HG02623 (cell line): ENCODE results near the gene GAB3.
A peak's percentile ranks its signal among the peaks of the same experiment; 100 is the strongest.
"Not testable (repeated sequence)": the region's sequence is repeated elsewhere in the genome, so short reads cannot be mapped to it uniquely, and the experiment has no call there.

Experiments
- ATAC-seq: cut with Tn5 transposase; IDR thresholded peaks from one replicate; pipeline ENCODE4 v1.9.1; 2021; ENCODE audit warnings: moderate library complexity; ENCODE audit not compliant: unreplicated experiment

Gene GAB3

DNA sequence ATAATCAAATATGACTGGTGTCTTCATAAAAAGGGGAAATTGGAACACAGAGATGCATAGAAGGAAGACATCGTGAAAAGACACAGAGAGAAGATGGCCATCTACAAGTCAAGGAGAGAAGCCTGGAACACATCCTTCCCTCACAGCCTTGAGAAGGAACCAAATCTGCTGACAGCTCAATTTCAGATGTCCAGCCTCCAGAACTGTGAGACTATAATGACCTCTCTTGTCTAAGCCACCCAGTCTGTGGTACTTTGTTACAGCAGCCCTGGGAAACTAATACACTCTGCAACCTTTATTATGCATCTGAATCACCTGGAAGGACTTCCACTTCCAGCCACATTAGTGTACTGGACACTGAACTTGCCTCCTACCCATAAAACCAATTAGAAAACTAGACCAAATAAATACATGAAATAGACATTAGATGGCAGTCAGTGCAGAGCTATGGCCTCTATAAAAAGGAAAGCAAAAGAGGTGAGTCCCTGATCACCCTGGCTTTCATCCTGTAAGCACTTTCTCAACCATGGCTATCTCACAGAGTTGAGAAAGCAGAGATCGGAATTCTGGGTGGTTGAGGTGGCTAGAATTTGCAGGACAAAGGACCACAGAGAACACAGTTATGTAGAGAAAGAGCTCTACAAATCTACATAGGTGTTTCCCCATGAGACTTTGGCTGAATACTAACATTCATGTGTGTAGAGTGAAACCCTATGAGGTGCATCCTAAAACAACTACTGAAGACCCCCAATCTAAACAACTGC, 25.7 kb downstream of the GAB3 start:
- ATAC-seq, result no peak

DNA sequence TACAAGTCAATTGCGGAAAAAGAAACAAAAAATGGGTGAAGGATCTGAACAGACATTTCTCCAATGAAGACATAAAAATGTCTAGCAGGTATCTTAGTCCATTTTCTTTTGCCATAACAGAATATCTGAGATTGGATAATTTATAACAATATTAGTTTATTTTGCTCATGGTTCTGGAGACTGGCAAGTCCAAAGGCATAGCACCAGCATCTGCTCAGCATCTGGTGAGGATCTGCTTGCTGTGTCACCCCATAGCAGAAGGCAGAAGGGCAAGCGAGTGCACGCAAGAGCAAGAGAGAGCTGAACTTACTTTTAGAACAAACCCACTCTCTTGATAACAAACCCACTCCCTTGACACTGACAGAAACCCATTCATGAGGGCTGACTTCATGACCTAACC, 29.7 kb downstream of the GAB3 start:
- no peak for ATAC-seq

DNA sequence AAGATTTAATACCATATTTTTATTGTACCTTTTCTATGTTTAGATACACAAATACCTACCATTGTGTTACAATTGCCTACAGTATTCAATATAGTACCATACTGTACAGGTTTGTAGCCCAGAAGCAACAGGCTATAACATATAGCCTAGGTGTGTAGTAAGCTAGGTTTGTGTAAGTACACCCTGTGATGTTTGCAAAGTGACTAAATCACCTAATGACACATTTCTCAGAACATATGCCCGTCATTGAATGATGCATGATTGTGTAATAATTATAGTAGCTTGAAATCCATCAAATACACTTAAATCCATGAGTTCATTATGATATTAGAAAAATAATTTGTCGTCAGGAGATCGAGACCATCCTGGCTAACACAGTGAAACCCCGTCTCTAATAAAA, 30.8 kb downstream of the GAB3 start:
- no peak for ATAC-seq

DNA sequence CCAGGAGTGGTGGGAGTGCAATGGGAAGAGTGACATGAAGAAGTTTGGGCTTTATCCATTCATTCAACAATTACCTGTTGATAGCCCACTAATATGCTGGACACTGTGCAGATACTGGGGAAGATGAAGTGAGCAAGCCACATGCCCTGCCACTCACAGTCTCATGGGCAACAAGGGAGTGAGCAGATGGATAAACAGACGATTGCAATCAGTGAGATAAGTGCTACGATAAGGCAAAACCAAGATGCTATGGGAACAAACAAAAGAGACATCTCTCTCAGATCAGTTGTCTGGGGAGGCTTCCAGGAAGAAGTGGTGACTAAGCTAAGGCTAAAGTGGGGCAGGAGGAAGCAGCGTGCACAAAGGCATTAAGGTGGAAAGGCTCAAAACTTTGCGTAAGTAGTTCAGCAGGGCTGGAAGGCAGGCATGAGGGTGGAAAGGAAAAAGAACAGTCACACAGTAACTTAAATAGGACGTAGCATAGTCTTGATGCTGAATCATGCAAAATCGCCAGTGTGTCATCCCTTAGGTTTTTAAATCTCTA, 31.7 kb downstream of the GAB3 start:
- ATAC-seq, result no peak

DNA sequence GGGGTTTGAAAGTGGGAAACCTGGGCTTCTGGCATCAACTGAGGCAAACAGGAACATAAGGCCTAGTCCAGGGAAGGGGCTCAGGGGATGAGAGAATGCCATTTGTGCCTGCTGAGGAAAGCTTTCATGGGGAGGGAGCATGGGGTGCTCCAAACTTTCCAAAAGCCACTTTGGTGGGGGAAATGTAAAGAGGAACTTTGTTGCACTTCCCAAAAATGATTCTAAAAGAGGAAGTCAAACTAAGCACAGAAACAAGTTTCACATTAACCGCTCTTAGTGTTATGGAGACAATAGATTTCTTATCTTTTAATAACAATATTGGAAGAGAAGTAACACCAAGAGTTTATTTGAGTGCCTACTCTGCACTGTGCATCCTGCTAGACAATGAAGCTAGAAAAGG, 32.3 kb downstream of the GAB3 start:
- no peak for ATAC-seq

DNA sequence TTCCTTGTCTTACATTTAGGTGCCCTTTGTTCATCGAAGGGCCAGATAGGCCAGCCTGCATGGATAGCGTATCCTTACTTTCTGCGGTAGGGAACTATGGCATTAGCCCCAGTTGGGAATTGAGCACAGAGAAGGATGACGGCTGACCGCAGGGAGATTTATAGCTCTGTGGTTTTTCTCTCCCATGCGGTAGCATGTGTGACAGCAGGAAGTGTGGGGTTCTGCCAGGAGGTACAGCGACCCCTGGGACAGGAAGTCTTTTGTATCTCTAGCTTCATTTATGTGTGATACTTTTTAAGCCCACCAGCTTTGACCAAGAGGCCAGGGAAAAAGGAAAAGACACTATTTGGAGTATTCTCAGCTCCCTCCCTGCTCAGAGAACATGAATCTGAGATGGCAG, 33.1 kb downstream of the GAB3 start:
- no peak for ATAC-seq

DNA sequence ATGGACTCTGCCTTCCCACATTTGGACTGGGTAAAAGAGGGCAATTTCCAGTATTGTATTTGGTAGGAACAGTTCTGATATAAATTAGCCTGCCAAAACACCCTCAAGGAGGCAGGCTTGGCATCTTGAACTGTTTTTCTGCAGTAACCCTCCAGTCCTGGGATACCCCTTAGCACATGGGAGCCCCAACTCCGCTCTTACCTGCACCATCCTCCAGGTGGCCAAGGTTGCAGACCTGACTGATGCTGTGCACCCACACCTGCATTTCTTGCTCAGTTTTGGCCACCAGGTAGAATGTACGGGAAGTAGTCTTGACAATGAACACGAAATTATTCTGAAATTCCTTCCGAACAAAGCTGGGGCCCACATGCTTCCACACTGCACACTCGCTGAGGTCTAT, 35.1 kb downstream of the GAB3 start:
- no peak for ATAC-seq

DNA sequence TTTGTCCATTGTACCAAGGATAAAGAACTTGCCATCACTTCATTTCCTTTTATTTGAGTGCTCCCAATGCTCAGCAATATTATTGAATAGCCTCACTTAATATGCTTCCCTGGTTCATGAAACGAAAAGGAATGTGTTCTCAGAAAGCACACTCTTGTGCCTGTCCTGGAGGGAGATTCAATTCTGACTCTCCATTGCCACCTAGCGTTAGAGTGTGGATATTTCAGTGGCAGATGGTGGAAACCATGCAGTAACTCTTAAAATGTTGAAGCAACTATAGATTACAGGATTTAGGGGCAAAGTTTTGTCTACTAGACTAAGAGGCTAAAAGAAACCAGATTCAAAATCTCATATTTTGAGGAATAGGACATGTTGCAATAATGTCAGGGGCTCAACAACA, 36.0 kb downstream of the GAB3 start:
- ATAC-seq, result no peak

DNA sequence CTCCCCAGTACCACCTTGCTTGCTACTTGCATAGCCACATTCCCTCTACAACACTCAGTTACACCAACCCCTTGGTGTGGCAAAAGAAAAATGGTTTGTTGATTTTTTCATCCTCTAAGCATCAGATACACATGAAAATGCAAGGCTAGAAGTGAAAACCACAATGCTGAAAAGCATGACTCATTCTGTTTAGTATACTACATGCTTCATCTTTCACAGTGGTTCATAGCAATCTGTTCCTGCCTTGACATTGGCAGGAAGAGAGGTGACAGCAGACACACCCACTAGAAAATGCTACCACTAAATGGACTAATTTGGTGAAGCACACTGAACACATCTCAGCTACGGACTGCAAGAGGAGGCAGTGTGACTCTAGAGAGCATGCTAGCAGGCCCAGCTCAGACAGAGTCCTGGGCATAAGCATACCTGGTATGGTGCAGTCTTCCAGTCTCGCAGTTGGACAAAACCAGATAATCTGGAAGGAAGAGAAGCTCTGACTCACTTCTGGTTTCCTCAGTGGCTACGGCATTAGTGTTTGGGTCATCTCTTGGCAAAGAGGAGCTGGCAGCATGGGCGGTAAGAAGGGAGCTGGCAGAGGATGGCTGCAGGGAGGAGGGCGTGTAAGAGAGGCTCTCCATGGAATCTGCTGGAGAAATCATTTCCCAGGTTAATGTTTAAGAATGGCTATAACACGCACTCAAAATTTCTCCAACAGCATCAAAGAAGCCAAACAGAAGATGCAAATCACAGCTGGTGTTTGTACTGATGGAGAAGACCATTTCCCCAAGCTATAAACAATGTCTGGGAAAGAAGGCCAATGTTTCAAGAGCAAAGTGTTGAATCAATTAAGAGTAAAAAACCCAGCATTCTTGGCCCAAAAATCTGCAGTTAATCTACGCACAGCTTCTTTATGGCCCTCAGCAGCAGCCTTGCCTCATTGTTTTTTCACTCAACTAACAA, 37.8 kb downstream of the GAB3 start:
- ATAC-seq, result peak; percentile 81

DNA sequence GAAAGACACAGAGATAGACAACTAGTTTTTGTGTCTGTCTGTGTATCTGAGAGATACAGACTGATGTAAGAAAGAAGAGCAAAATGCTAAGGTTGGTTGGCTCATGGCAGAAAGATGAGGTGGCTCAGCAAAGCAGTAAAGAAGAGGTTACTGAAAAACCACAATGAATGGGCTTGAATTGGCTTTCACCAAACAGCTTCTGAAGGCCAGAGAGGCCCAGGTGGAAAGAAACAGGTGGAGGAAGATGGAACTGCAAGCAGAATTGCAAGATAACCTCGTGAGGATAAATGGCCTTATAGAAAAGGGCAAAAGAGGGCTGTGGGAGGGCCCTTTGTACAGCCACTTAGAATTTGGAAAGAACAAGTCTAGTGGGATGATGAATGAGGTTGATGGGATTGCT, 39.6 kb downstream of the GAB3 start:
- no peak for ATAC-seq

DNA sequence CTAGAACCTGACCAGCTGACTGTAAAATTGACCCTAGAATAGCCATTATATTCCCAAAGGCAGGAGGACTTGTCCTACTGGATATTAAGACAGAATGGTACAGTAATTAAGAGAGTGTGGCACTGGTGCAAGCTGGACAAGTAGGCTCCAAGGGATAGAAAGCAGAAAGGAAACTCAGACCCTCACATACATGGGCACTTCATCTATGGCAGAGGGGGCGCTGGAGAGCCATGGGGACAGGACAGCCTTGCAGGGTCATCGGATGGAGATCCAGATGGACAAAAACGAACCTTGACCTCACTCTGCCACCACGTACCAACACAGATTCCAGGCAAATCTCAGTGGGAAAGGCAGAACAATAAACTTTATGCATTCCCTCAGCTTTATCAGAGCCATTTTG, 40.6 kb downstream of the GAB3 start:
- ATAC-seq, result no peak

DNA sequence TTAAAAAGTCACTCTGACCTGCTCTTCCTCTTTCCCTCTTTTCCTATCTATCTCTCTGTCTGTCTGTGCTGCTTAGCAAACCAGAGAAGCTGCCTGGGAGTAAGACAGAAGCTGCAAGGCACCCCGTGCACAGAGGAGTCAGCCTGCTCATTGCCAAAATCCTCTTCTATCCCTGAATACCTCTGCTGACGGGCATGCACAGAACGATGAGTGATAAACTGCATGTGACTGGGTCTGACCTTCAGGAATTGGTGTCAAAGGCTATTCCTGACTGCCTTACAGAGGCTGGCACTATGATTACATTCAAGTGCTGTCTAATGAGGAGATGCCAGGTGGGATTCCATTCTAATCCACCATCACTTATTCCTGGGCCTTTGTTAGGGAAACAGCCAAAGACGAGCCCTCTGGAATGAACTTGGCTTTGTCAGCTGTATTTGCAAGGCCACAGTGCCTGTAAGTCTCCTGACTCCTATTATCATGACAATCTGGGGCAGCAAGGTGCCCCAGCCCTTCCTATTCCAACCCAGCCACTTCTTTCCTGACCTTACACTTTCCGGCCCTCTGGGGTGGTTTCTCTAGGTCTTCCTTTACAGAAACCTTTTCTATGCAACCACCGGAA, 52.1 kb downstream of the GAB3 start:
- no peak for ATAC-seq

DNA sequence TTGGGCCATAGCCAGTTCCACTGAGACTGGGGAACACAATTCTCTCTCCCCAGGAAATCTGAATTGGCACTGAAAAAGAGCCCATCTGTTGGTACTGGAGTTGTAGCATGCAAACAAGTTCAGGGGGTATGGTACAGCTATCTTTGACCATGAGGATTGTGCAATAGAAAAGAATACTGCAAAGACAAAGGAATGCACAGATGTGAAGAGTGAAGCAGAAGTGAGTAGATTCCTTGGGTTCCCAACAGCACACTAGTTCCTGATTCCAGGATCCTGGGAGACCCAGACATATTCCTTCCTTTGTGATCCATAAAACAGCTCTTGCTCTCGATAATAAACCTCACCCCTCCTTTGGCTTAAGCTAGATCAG, 54.2 kb downstream of the GAB3 start:
- no peak for ATAC-seq

DNA sequence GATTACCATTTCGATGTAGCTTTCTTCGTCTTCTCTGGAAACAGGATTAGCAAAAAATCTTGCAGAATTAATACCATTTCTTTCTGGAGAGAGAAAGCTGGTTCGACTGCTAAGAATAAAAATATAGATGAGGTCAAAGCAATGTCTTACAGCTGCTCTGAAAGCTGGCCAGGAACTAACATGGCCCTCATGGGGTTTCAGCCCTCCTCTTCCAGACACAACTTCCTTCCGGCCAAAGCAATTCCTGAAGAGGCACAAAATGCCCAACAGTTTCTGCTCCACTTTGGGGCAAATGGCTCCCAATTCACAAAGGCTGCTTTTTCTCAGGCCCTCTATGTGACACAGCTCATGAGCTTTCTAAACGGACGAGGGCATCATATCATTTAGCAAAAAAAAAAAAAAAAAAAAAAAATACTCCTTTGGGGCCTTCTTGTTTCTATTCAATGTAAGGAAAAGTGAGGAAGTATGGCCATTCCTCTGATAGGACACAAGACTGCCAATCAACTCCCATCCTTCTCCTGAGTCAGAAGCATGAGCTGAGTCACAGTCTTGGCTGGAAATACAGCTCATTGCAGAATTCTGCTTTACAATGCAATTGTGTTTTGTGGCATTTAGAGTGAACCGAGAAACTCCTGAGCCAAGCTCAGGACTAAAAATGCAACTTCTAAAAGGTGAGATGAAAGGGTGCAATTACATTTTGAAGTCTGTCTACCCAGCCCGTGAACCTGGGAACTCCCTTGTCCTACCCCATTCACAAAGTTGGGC, 54.8 kb downstream of the GAB3 start:
- ATAC-seq, result no peak

DNA sequence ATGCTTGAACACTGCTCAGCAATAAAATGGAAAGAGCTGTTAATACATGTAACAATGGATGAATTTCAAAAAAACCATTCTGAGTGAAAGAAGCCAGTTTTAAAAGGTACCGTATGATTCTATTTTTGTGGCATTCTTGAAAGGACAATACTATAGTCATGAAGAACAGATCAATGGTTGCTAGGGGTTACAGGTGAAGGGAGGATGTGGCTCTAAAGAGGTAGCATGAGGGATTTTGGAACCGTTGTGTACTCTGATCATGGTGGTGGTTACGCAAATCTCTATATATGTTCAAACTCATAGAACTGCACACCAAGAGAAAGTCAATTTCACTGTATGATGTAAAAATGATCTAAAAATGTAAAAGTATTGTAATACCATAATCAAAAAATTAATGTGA, 57.5 kb downstream of the GAB3 start:
- no peak for ATAC-seq

DNA sequence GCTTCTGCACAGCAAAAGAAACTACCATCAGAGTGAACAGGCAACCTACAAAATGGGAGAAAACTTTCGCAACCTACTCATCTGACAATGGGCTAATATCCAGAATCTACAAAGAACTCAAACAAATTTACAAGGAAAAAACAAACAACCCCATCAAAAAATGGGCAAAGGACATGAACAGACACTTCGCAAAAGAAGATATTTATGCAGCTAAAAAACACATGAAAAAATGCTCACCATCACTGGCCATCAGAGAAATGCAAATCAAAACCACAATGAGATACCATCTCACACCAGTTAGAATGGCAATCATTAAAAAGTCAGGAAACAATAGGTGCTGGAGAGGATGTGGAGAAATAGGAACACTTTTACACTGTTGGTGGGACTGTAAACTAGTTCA, 60.4 kb downstream of the GAB3 start:
- not testable (repeated sequence) for ATAC-seq

DNA sequence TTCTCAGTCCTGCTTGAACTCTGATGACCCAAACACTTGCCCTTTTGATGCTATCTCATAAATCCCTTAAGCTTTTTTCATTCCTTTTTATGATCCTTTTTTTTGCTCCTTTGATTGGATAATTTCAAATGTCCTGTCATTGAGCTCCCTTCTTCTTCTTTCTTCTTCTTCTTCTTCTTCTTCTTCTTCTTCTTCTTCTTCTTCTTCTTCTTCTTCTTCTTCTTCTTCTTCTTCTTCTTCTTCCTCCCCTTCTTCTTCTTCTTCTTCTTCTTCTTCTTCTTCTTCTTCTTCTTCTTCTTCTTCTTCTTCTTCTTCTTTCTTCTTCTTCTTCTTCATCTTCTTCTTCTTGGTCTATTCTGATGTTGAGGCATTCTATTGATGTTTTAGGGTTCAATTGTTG, 78.8 kb downstream of the GAB3 start:
- not testable (repeated sequence) for ATAC-seq

DNA sequence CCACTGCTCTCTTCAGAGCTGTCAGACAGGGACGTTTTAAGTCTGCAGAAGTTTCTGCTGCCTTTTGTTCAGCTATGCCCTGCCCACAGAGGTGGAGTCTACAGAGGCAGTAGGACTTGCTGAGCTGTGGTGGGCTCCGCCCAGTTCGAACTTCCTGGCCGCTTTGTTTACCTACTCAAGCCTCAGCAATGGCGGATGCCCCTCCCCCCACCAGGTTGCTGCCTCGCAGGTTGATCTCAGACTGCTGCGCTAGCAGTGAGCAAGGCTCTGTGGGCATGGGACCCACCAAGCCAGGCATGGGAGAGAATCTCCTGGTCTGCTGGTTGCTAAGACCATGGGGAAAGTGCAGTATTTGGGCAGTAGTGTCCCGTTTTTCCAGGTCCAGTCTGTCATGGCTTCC, 80.0 kb downstream of the GAB3 start:
- not testable (repeated sequence) for ATAC-seq

DNA sequence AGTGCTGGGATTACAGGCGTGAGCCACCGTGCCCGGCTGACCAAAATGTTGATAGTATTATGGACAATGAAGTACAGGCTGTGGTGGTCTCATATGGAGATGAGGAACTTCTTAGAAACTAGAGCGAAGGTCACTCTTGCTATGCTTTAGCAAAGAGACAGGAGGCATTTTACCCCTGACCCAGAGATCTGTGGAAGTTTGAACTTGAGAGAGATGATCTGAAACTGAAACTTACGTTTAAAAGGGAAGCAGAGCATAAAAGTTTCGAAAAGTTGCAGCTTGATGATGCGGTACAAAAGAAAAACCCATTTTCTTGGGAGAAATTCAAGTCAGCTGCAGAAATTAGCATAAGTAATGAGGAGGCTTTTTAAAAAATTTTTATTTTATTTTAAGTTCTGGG, 89.0 kb downstream of the GAB3 start:
- no peak for ATAC-seq

DNA sequence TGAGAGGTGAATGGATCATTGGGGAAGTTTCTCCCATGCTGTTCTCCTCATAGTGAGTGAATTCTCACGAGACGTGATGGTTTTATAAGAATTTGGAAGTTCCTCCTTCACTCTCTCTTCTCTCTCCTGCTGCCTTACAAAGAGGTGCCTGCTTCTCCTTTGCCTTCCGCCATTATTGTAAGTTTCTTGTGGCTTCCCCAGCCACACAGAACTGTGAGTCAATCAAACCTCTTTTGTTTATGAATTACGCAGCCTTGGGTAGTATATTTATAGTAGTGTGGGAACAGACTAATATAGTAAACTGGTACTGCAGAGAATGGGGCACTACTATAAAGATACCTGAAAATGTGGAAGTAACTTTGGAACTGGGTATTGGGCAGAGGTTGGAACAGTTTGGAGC, 89.7 kb downstream of the GAB3 start:
- no peak for ATAC-seq

DNA sequence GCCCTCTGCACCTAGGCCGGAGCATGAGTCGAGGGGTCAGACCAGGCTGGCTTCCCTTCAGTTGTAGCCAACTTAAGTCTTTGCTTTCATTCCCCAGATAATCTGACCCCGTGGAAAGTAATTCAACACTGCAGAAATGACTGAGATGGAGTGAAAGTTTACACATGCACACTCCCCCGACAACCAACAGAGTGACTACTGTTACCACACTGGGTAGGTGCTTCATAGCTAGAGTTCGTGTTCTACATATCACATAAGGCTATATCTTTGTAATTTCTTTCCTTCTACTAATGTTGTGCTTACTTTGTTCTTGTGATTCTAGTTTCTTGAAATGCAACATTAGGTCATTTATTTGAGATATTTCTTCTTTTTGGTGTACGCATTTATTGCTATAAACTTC, 90.3 kb downstream of the GAB3 start:
- no peak for ATAC-seq
